HG02885 (cell line): ENCODE data around the gene MLLT3.
A peak's percentile ranks its signal among the peaks of the same experiment; 100 is the strongest.

Experiments used
- ATAC-seq: cut with Tn5 transposase; IDR thresholded peaks from one replicate; pipeline ENCODE4 v1.9.1; 2021; ENCODE audit warnings: mild to moderate bottlenecking; ENCODE audit not compliant: unreplicated experiment, poor library complexity

The MLLT3 gene

DNA sequence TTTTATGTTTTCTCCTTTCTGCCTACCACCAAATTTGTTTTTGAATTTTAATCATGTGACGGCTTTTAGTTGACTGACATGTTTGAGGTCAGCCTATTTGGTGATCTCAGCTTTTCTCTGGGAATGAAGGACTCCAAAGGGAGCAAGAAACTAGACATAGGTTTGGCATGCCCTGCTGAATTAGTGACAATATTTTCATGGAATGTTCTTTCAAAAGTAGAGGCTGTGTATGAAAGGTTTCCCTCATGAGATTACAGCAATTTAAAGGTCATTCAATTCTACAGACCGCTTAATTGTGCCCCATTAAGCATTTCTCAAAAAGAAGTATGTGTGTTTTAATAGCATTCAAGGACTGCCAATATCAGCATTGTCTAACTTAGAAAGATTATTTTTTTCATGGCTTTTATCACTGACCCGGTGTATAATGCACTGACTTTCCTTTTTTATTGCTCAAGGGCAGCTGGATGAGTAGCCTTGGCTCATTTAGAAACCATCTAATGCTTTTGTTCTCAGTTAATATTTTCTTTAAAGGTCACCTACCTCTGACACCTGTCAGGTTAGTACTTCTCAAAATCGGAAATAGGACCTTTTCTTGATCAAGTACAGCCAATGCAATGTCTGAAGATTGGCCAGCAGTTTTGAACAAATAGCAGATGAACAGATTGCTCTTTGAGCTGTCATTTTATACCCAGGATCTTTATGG, 8.1 kb upstream of the MLLT3 start:
- no peak for ATAC-seq

DNA sequence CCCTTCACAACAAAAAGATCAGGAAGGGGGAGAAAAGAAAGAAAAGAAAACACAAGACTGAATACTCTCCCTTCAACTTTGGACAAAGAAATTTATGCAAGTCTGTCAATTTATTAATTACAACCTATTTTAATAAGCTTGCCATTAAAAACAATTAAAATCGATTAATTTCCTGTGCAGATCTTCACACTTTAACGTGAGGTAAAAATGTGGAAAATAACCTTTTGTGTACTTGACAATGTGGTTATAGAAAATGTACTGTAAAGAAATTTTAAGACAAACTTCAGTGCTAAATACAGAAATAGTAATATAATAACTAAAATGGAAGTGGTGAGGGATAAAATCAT, 2.7 kb upstream of the MLLT3 start:
- no peak for ATAC-seq

DNA sequence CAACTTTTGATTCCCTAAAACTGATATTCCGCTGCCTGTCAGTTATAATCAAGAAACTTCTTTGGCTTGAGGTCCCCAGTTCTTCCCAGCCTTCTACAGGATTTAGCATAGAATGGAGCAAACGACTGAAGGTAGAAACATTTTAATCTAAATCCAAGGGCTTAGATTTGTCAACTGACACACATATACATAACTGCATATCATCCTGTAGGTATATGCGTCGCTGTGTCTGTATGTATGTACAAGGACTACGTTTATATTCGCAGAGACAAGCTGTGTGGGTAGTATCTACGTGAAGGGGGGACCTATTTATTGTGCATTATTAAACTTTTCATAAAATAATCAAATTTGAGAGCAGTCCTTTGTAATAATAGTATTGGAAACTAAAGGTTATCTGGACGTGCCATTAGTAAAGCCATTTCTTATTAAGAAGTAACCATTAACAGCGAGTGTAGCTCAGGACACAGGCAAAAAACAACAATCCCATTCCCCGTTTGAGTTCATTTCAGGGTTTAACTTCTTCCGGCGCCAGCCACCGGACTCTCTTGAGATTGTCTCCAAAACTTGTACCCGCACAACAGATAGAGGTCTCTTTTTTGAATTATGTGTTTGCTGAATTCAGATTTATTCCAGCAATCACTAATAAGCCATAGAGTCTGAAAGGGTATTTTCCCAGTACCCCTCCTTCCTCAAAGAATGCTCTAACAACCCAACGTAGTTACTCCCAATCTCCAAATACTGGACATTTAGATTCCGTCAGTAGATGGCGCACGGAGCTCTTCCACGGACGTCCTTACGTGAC, 2.1 kb upstream of the MLLT3 start:
- peak; percentile 23 for ATAC-seq

- ATAC-seq: no peak
Observed at GRCh38 chr9:20623748-20624124, 1.4 kb upstream of the MLLT3 start.

DNA sequence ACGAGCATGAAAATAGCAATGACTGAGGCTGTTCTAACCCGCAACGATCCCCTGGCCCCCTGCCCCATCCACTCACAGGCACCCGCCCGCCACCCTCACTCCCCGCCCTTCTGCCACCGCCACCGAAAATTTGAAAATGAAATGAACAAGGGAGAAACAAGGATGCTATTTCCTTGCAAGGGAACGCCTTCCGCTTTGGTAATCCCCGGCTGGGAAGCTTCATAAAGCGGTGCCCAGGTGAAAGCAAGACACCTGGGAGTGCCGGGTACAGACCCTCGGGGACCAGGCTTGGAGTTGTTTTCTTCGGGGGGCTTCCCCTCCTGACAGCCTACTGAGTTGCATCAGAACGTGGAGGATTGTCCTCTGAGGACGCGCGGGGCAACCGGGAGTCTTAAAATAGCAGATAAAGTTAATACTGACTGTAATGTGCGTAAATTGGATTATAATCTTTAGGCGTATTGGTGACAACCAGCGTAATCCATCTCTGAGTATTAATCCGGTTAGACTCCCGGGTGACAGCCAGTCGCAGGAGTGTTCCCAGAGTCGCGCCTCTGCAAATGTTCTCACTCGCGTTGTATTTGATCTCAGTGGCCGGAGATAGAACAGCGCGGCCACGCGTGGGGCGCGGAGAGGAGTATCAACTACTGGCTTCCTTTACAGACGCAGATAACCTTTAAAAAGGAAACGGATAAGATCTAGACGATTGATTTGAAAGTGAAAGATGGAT, 885 bp upstream of the MLLT3 start:
- ATAC-seq: no peak

DNA sequence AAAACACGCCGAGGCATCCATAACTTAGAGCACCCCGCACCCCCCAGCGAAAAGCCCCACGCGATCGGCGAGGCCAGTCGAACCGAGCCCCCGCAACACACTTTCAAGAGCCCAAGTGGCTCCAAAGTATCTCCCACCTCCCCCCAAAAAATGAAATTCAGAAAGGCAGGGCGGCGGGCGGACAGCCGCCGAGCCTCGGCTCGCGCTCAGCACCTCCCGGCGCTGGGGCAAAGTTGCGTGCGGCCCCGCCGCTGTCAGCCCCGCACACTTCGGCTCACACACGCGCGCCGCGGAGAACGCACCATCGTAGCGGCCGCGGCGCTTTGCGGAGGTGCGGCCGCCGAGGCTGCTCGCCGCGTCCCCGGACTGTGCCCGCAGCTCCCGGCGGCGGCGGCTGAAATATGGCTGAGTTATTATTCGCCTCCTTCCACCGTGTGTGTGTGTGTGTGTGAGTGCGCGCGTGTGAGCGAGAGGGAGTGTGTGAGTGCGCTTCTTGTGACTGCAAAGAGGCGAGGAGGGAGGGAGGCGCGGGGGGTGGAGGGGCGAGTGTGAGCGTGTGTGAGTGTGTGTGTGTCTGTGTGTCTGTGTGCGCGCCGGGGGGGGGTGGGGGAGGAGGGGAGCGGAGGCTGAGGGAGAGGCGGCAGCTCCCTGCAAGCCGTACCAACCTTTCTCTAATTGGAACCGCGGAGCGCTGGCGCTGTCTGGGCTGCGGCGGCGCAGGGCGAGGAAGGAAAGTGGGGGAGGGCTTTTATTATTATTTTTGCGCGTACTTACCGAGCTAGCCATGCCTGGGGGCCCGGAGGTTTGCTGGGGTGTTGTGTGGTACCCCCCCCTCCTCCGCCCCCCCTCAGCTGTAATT, 599 bp downstream of the MLLT3 start:
- peak; percentile 18 for ATAC-seq

- no peak for ATAC-seq
Observed at GRCh38 chr9:20620650-20621470, 1.4 kb downstream of the MLLT3 start.

DNA sequence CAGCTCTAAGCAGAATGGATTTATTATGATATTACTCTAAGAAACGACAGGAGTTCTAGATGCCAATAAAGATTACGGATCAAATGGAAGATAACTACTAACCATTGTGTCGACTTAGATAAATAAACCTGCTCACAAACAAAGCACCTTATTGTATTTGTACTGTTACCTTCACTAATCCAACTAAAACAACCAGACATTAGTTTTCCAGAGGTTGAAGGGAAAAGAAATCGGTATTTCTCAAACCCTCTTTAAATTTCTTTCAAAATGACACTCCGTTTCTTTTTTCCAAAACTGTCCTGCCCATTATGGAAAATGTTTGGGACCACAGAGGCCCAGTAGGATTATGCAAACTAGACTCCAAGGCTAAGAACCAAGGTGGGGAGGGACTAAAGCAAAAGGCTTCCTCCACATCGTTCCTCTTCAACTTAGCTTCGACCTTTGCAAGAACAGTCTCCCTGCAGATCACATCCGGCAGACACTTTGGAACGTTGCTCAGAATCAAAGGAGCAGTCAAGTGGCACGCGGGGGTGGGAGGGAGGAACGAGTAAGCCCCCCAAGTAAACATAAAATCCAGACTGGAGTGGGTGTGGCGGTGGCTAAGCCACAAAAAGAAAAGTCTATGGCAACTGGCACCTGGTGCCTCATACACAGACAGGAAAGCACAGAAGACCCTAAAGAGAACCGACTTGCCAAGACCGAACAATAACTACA, 2.7 kb downstream of the MLLT3 start:
- ATAC-seq: no peak

DNA sequence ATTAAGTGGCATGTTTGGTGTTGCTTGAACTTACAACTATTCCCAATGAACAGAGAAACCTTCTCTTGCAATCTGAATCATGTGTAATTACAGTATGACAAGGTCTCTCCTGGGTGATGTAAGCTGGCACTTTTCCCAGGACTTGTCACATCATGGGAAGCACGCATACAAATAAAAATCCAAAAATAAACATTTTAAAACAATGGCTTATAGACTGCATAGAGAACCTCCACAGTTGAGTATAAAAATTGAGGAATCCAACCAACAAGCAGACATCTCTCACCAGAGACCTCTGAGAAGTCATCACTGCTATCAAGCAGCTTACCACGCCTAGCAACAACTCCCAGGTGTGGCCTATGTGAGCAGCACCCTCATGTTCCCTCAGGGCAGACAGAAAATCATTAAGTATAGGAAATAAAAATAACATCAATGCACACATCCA, 3.9 kb downstream of the MLLT3 start:
- ATAC-seq: no peak

DNA sequence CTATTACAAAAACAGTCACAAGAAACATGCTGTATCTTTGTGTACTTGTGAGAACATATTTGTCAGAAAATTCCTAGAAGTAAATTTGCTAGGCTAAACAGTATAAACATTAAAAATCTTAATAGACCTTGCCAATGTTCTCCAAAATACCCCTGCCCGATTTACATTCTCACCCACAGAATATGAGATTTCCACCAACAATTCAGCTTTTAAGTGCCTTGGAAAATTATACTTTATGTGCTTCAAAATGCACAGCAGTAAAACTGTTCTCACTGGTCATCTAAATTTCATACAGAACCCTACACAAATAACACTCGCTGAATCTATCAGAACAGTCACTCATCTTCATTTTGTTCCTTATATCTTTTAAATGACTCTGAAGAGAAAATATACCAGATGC, 5.5 kb downstream of the MLLT3 start:
- no peak for ATAC-seq

DNA sequence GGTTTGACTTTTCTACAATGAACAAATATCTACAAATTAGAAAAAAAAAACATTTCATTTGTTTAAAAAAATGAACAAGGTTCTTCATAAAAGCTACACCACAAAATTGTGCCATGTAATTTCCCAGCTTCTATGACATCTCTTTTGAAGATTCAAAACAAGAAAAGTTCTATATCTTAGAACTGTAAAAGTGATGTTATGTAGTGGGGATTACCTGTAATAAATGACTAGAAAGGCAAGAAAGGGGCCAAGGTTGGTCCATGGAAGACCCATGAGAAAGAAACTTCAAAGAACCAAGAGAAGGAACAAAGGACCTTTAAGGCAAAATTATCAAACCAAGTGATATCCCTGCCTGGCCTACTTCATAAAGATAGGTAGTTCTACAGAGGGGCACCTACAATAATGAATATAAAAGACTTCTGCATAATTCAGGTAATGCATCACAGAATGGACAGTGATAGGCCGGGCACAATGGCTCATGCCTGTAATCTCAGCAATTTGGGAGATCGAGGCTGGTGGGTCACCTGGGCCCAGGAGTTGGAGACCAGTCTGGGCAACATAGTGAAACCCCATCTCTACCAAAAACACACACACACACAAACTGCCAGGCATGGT, 7.6 kb downstream of the MLLT3 start:
- no peak for ATAC-seq

DNA sequence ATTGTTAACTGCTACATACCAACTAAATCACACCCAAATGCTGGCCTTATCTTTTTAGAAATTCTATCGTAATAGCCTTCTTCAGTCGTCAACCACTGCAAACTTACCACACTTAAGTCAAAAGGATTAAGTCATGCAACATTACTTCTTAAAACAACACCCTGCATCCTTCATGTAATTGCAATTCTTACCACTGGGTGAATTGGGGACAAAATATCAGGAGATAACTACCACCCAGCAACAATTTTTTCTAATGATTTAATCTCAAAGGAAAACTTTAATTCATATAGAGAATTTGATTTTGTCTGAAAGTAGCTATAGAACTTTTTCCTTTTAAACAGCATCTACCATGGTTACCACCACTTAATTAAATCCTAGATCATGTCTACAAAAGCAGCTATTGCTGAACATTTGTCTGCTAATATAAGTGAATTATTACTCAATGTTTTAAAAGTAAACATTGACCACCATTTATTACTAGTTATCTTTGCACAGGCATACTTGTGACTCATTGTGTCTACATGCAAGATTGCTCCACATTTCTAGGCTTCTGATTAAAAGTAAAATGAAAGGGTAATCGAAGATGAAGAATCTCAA, 10.5 kb downstream of the MLLT3 start:
- ATAC-seq: no peak

GRCh38 chr9:20610591-20610990, 11.7 kb downstream of the MLLT3 start:
- ATAC-seq: no peak

DNA sequence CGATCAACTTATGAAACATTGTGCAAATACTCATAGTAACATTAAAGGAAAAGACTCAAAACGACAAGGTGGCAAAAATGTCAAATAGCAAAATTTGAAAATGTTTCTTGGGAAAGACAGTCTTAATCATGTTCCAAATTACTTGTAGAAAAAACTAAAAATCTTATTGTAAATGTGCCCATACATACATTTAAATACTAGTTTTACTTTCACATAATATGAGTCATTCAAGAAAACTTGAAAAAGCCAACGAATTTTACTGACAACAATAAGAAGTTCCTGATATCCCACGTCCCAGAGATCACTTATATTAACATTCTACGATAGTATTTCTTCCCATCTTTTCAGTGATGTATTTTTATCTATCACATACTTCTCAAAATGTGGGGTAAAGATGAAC, 13.7 kb downstream of the MLLT3 start:
- no peak for ATAC-seq

- no peak for ATAC-seq
Observed at GRCh38 chr9:20606652-20607051, 15.6 kb downstream of the MLLT3 start.

- ATAC-seq: peak; percentile 84
Observed at GRCh38 chr9:20604562-20604961, 17.7 kb downstream of the MLLT3 start.

DNA sequence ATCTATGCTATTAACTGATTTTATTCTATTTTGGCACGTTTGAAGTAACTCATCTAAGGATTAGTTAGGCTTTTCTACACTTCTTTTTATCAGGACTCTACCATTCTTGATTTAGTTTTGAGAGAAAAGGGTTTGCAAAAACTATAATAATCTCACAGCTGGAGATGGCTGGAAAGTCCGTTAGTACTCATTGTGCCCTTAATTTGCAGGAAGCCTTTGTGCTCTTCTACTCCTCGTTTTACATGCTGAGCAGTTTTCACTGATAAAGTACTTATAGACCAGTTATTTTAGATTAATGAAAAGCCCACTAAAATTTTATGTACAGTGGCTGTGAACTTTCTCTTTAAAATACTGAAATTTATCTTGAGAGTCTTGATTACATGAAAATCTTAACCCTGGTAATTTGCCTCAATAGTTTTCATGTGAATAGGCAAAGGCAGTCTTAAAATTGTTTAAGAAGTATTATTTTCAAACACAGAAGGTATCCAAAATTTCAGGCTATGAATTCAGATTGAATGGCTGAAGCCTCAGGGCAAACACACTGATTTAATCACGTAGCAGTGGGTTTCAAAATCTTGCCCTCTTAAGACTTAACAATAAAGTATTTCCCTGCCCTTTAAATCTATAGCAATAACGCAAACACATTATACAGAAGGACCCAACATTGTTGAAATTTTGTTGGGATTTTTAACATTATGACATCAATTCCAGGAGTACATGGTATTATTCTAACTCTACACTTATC, 18.6 kb downstream of the MLLT3 start:
- ATAC-seq: no peak
